ENCODE data around the gene CCDC102A.

- TF ChIP-seq ZNF219 (CRISPR knock-in tag; IDR thresholded peaks at IDR 0.05; ENCODE audit: borderline replicate concordance): no peak
- TF ChIP-seq CTCF (IDR thresholded peaks at IDR 0.05): no peak
- no peak for TF ChIP-seq NFYB (CRISPR knock-in tag; conservative IDR thresholded peaks at IDR 0.05; ENCODE audit: low read depth)
- TF ChIP-seq HMGXB4 (CRISPR knock-in tag; IDR thresholded peaks at IDR 0.05): no peak
- no peak for TF ChIP-seq ATF2 (CRISPR knock-in tag; IDR thresholded peaks at IDR 0.05; ENCODE audit: borderline replicate concordance, low read depth)
Observed at GRCh38 chr16:57556941-57557541, 20.7 kb upstream of the CCDC102A start.

All from WTC11 (cell line).